HG03064 (cell line): ENCODE results near the gene ATP6AP2.
A peak's percentile ranks its signal among the peaks of the same experiment; 100 is the strongest.
"Not testable (repeated sequence)": the region's sequence is repeated elsewhere in the genome, so short reads cannot be mapped to it uniquely, and the experiment has no call there.

ENCODE experiments used
- ATAC-seq: cut with Tn5 transposase; IDR thresholded peaks from one replicate; pipeline ENCODE4 v1.9.1; 2021; ENCODE audit warnings: low read depth; ENCODE audit not compliant: unreplicated experiment

ATP6AP2 gene

GRCh38 chrX:40580537-40581335 is at the start of gene ATP6AP2:
Gene ATP6AP2, plus strand, starts transcription at chrX:40580970. Its CDS starts 96 bp downstream, at chrX:40581066.
- ATAC-seq: peak; percentile 95

- ATAC-seq: no peak
Observed at GRCh38 chrX:40531056-40531826, 49.5 kb upstream of the ATP6AP2 start.

GRCh38 chrX:40537310-40537709 is 43.5 kb upstream of the ATP6AP2 start:
- ATAC-seq: no peak

- no peak for ATAC-seq
Observed at GRCh38 chrX:40538406-40538805, 42.4 kb upstream of the ATP6AP2 start.

- no peak for ATAC-seq
Observed at GRCh38 chrX:40539214-40540142, 41.3 kb upstream of the ATP6AP2 start.

GRCh38 chrX:40542208-40542607 is 38.6 kb upstream of the ATP6AP2 start:
- no peak for ATAC-seq

GRCh38 chrX:40542972-40543371 is 37.8 kb upstream of the ATP6AP2 start:
- ATAC-seq: no peak

GRCh38 chrX:40543661-40544328 is 37.0 kb upstream of the ATP6AP2 start:
- no peak for ATAC-seq

GRCh38 chrX:40544343-40545266 is 36.2 kb upstream of the ATP6AP2 start:
- no peak for ATAC-seq

GRCh38 chrX:40546870-40547269 is 33.9 kb upstream of the ATP6AP2 start:
- no peak for ATAC-seq

- no peak for ATAC-seq
Observed at GRCh38 chrX:40550066-40550465, 30.7 kb upstream of the ATP6AP2 start.

- ATAC-seq: no peak
Observed at GRCh38 chrX:40552768-40553167, 28.0 kb upstream of the ATP6AP2 start.

- no peak for ATAC-seq
Observed at GRCh38 chrX:40558590-40558989, 22.2 kb upstream of the ATP6AP2 start.

- ATAC-seq: no peak
Observed at GRCh38 chrX:40563784-40564183, 17.0 kb upstream of the ATP6AP2 start.

- ATAC-seq: no peak
Observed at GRCh38 chrX:40564447-40564846, 16.3 kb upstream of the ATP6AP2 start.

- no peak for ATAC-seq
Observed at GRCh38 chrX:40570346-40571093, 10.2 kb upstream of the ATP6AP2 start.

GRCh38 chrX:40571164-40571563 is 9.6 kb upstream of the ATP6AP2 start:
- ATAC-seq: not testable (repeated sequence)

GRCh38 chrX:40571600-40571999 is 9.2 kb upstream of the ATP6AP2 start:
- no peak for ATAC-seq
